ENCODE results near the gene RPL21.
"Not testable (repeated sequence)": the region's sequence is repeated elsewhere in the genome, so short reads cannot be mapped to it uniquely, and the experiment has no call there.

RPL21 gene

DNA sequence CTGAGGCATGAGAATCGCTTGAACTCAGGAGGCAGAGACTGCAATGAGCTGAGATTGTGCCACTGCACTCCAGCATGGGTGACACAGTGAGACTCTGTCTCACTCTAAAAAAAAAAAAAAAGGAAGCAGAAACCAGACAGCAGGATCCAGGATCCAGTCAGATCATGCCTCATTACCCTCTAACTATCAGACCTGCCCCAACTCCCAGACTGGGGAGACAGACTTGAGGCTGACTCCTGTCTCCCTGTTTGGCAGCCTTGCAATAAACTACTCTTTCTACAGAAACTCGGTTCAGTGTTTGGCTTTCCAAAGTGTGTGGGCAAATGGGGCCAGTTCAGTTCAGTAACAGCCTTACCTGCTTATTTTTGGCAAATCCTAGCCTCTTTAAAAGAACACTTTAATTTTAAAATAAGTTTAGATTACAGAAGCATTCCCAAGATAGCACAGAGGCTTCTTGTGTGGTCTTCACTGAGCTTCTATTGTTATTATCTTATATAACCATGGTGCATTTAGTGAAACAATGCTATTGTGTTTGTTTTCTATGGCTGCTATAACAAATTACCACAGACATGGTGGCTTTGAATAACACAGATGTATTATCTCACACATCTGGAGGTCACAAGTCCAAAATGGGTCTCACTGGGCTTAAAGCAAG lies 37.8 kb downstream of the RPL21 start:
- Mint-ChIP-seq H3K27ac (no peak overlapping the region), H3K9me3 (no peaks in the 10 kb centered on the region), H3K4me1 (ENCODE audit: low read depth) (peaks cover 11% of the 10 kb centered on the region), H3K4me3 (no peak overlapping the region), H3K27me3 (ENCODE audit: low read depth) (no peaks in the 10 kb centered on the region), H3K36me3 (ENCODE audit: low read depth) (no peaks in the 10 kb centered on the region)

DNA sequence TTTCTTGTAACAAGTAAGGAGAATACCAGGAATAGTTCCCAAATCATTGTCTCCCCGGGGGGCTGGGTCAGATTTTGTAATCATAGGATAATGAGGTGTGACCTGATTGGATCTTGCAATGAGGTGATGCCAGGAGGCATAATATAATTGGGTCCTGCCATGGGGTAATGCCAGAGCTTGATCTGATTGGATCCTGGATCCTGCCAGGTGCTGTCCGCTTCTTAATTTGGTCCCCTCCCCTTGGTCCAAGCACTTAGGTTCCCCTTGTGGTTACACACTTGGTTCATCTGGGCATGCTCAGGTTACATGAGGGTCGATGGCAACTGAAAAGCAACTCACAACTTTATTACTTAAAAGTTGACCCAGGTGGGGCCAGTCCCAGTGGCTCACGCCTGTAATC lies 39.4 kb downstream of the RPL21 start:
- Mint-ChIP-seq H3K27me3 (ENCODE audit: low read depth) (no peaks in the 10 kb centered on the region), H3K4me3 (no peak overlapping the region), H3K27ac (no peak overlapping the region), H3K4me1 (ENCODE audit: low read depth) (peaks cover 12% of the 10 kb centered on the region), H3K9me3 (no peaks in the 10 kb centered on the region), H3K36me3 (ENCODE audit: low read depth) (no peaks in the 10 kb centered on the region)

DNA sequence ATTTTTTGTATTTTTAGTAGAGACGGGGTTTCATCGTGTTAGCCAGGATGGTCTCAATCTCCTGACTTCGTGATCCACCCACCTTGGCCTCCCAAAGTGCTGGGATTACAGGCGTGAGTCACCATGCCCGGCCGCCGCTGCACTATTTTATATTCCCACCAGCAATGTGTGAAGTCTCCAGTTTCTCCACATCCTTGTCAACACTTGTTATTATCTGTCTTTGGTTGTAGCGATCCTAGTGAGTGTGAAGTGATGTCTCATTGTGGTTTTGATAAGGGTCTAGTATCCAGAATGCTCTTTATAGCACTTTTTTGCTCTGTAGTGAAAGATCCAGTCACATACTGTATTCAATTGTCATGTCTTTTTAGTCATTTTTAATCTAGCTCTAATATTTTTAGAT lies 40.6 kb downstream of the RPL21 start:
- H3K4me1 Mint-ChIP-seq (ENCODE audit: low read depth): peaks cover 12% of the 10 kb centered on the region
- not testable (repeated sequence) for H3K9me3 Mint-ChIP-seq; H3K27ac Mint-ChIP-seq; H3K36me3 Mint-ChIP-seq (ENCODE audit: low read depth); H3K4me3 Mint-ChIP-seq; H3K27me3 Mint-ChIP-seq (ENCODE audit: low read depth)

DNA sequence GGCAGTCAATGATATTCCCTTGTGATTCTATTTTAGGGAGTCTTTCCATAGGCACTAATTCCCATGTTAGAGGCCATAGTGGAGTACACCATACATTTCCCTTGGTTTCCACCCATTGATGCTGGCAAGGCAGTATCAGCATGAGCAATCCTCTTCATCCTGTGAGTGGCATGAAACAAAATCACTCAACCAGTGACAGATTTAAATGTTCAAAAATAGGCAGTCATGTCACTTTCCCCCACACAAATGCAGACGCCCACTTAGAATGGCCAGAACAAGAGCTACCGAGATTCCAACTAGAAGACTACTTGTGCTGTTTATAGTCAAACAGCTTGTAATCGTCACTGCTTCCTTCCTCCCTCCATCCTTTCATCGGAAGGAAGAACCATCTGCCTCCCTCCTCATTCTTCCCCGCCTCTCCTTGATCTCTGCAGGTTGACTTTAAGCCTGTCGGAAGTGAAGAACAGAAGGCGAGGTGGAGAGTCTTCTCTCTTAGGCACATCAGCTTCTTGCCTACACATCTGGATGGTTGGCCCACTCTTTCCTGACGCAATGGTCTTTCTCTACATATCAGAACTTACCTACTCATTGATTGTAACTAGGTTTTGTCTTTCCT lies 41.8 kb downstream of the RPL21 start:
- Mint-ChIP-seq H3K27me3 (ENCODE audit: low read depth) (peaks cover 3% of the 10 kb centered on the region), H3K4me1 (ENCODE audit: low read depth) (peaks cover 12% of the 10 kb centered on the region), H3K27ac (peak overlapping the region; percentile 7), H3K4me3 (no peak overlapping the region), H3K9me3 (no peaks in the 10 kb centered on the region), H3K36me3 (ENCODE audit: low read depth) (no peaks in the 10 kb centered on the region)

DNA sequence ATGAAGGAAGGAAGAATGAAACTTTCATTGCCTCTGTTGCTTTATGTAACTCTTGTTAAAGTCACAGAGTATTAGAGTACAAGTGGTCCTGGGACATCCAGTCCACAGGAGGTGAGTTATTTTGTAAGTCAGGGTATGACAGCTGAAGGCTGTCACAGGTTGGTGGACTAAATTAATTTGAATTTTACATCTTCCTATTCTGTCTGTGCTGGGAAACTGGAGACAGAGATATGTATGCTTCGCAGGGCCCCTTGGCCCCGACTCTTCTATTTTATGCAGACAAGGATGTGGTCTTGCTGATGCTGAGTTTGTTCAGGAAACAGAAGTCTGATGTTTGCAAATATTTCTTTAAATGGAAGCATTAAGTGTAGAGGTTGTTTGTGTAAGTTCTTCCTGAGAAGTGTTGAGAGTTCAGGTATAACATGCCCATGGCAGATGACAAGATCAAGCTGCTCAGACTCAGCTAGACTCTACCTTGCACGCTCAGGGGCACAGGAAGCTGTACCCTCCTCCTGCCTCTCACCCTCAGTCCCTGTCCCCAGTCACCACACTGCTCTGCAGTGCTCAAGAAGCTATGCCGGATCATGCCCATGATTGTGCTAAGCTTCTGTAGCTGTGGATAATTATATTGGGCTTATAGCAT lies 42.6 kb downstream of the RPL21 start:
- peaks cover 4% of the 10 kb centered on the region for H3K27me3 Mint-ChIP-seq (ENCODE audit: low read depth)
- H3K27ac Mint-ChIP-seq: peak overlapping the region; percentile 7
- no peaks in the 10 kb centered on the region for H3K9me3 Mint-ChIP-seq
- H3K36me3 Mint-ChIP-seq (ENCODE audit: low read depth): no peaks in the 10 kb centered on the region
- H3K4me3 Mint-ChIP-seq: no peak overlapping the region
- peaks cover 12% of the 10 kb centered on the region for H3K4me1 Mint-ChIP-seq (ENCODE audit: low read depth)

DNA sequence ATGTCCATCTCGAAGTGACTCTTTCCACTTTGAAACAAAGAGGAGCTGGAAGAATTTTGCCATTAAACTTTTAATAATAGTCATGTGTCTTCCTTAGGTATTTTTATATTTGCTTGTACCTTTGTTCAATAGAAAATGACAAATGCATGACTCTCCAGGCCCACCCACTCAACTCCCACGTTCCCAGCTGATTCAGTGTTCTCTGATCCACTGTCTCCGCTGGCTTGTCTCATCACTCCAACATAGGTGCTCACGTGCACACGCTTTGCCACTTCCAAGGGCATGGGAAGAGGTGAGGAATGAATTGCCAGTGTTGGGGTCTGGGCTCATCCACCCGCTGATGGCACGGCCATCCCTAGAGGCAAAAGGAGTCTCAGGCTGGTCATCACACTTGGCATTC lies 43.7 kb downstream of the RPL21 start:
- Mint-ChIP-seq H3K4me3 (no peak overlapping the region), H3K4me1 (ENCODE audit: low read depth) (peaks cover 12% of the 10 kb centered on the region), H3K9me3 (no peaks in the 10 kb centered on the region), H3K36me3 (ENCODE audit: low read depth) (no peaks in the 10 kb centered on the region), H3K27me3 (ENCODE audit: low read depth) (peaks cover 4% of the 10 kb centered on the region), H3K27ac (no peak overlapping the region)

DNA sequence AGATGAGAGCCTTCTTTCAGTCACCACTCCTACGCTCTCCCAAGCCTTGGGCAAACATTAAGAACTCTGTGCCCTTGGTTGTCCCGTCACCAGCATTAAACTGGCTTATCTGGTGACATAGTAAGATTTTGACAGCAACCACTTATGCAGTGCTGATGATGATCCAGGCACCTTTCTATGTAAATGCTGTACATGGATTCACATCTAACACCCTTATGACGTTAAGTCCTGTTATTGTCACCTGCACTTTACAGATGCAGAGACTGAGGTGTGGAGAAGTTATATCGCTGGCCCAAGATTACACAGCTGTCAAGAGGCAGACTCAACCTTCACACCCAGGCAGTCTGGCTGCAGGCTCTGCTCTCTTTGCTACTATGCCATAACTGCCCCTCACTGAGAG lies 44.3 kb downstream of the RPL21 start:
- Mint-ChIP-seq H3K4me1 (ENCODE audit: low read depth) (peaks cover 12% of the 10 kb centered on the region), H3K9me3 (no peaks in the 10 kb centered on the region), H3K27me3 (ENCODE audit: low read depth) (peaks cover 4% of the 10 kb centered on the region), H3K27ac (no peak overlapping the region), H3K36me3 (ENCODE audit: low read depth) (no peaks in the 10 kb centered on the region), H3K4me3 (no peak overlapping the region)

DNA sequence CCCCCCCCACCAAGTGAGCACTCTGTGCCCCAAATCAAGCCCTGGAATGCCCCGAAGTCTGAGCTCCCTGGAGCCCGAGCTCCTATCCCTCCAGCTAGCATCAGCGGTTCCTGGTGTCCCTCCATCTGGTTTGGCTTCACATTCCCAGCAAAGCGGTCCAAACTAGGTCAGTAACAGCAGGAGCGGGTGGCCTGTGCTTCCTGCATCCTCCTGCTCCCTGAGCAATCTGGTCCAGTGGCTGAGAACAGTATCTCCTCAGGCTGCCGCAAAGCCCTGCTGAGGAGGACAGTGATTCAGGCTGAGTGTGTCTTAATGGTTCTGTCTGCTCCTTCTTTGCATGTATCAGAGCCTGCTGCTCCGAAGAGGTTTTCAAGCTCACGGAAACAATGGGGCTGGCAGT lies 45.1 kb downstream of the RPL21 start:
- Mint-ChIP-seq H3K4me1 (ENCODE audit: low read depth) (peaks cover 12% of the 10 kb centered on the region), H3K27me3 (ENCODE audit: low read depth) (peaks cover 4% of the 10 kb centered on the region), H3K4me3 (no peak overlapping the region), H3K27ac (no peak overlapping the region), H3K9me3 (no peaks in the 10 kb centered on the region), H3K36me3 (ENCODE audit: low read depth) (no peaks in the 10 kb centered on the region)

DNA sequence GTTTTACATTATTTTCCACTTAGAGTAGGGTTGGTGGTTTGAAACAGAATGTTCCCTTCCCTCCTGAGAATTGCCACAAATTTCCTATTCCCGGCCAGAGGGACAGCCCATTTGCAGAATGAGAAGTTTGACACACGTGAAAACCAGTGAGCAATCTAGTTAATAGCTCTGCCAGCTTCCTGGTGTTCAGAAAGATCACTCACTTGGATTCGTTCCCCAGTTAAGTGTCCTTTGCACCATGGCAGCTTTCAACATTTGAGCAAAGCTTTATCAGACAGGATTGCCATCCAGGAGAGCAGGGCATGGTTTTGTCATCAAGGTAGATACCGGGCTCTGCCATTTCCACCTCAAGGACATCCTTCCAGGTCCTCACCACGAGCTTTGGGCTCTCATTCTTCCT lies 47.5 kb downstream of the RPL21 start:
- peaks cover 7% of the 10 kb centered on the region for H3K27me3 Mint-ChIP-seq (ENCODE audit: low read depth)
- H3K4me3 Mint-ChIP-seq: no peak overlapping the region
- peaks cover 10% of the 10 kb centered on the region for H3K4me1 Mint-ChIP-seq (ENCODE audit: low read depth)
- no peak overlapping the region for H3K27ac Mint-ChIP-seq
- no peaks in the 10 kb centered on the region for H3K36me3 Mint-ChIP-seq (ENCODE audit: low read depth)
- H3K9me3 Mint-ChIP-seq: peaks cover 9% of the 10 kb centered on the region

DNA sequence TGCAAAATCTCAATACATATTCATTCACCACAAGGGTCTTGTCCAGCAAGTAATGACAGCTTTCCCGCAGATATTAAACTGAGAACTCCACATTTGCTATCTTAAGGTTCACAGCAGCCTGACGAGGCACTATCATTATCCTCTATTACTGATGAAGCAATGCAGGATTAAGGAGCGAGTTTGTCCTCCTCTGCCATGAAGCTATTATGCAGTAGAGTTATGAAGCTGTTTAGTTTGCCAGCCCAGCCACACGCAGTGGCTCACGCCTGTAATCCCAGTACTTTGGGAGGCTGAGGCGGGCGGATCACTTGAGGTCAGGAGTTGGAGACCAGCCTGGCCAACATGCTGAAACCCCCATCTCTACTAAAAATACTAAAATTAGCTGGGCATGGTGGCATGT lies 49.0 kb downstream of the RPL21 start:
- H3K9me3 Mint-ChIP-seq; H3K4me1 Mint-ChIP-seq (ENCODE audit: low read depth); H3K36me3 Mint-ChIP-seq (ENCODE audit: low read depth); H3K27ac Mint-ChIP-seq; H3K27me3 Mint-ChIP-seq (ENCODE audit: low read depth); H3K4me3 Mint-ChIP-seq: not testable (repeated sequence)

DNA sequence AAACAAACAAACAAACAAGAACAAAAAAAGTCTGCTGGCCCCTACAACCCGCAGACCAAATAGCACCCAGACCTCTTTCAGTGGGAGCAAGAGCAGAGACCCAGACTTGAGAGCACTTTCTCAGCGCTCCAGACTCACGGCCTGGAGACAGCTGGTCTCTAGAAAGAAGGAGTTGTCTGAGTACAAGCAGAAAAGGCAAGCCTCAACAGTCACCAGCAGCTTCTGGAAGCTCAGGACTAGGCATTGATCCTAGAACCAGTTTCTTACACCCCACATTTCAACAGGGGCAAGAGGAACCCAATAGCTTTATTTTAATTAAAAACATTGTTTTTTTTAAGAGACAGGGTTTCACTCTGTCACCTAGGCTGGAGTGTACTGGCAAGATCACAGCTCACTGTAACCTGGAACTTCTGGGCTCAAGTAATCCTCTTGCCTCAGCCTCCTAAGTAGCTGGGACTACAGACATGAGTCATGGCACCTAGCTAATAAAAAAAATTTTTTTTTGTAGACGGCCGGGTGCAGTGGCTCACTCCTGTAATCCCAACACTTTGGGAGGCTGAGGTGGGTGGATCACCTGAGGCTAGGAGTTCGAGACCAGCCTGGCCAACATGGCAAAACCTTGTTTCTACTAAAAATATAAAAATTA lies 49.7 kb downstream of the RPL21 start:
- peaks cover 7% of the 10 kb centered on the region for H3K27me3 Mint-ChIP-seq (ENCODE audit: low read depth)
- H3K4me3 Mint-ChIP-seq: no peak overlapping the region
- no peak overlapping the region for H3K27ac Mint-ChIP-seq
- H3K36me3 Mint-ChIP-seq (ENCODE audit: low read depth): no peaks in the 10 kb centered on the region
- H3K9me3 Mint-ChIP-seq: peaks cover 9% of the 10 kb centered on the region
- H3K4me1 Mint-ChIP-seq (ENCODE audit: low read depth): peaks cover 8% of the 10 kb centered on the region

DNA sequence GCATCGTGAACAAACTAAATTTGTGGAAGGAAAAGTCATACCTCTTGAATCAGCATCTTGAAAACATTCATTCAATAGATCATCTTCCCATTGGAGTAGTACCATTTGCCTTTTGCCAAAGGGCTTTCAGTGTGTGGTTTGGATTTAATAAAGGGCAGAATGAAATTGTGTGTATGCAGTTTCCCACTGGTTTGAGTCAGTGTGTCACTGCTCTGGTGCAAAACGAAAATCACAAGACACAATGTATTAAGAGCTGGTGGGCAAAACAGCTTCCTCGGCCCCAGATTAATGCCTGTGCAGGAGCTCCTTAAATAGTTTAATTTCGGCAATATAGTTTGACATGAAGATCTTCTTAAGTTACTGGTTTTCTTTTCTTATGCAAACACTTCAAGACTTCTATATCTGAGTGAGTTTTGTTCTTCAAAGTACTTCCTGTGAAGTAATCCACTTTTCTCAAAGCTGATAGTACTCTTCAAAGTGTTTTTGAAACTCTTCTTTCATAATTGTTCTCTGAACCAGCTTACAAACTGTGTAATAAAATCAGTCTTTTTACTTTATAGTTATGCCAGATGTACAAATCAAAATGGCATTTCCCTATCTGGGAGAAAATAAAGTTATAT lies 51.4 kb downstream of the RPL21 start:
- H3K27ac Mint-ChIP-seq: no peak overlapping the region
- peaks cover 8% of the 10 kb centered on the region for H3K4me1 Mint-ChIP-seq (ENCODE audit: low read depth)
- H3K4me3 Mint-ChIP-seq: no peak overlapping the region
- no peaks in the 10 kb centered on the region for H3K36me3 Mint-ChIP-seq (ENCODE audit: low read depth)
- H3K27me3 Mint-ChIP-seq (ENCODE audit: low read depth): peaks cover 7% of the 10 kb centered on the region
- peaks cover 9% of the 10 kb centered on the region for H3K9me3 Mint-ChIP-seq

DNA sequence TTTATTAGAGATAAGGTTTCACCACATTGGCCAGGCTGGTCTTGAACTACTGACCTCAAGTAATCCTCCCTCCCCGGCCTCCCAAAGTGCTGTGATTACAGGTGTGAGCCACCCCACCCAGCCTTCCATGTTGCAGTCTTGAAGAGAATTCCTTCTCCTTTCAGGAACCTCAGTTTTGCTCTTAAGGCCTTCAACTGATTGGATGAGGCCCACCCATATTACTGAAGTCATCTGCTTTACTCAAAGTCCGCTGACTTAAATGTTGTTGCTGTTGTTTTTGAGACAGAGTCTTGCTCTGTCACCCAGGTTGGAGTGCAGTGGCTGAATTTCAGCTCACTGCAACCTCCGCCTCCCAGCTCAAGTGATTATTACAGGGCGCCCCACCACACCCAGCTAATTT lies 52.7 kb downstream of the RPL21 start:
- Mint-ChIP-seq H3K36me3 (ENCODE audit: low read depth) (no peaks in the 10 kb centered on the region), H3K9me3 (peaks cover 9% of the 10 kb centered on the region), H3K27me3 (ENCODE audit: low read depth) (peaks cover 3% of the 10 kb centered on the region), H3K27ac (no peak overlapping the region), H3K4me1 (ENCODE audit: low read depth) (peaks cover 8% of the 10 kb centered on the region), H3K4me3 (no peak overlapping the region)

DNA sequence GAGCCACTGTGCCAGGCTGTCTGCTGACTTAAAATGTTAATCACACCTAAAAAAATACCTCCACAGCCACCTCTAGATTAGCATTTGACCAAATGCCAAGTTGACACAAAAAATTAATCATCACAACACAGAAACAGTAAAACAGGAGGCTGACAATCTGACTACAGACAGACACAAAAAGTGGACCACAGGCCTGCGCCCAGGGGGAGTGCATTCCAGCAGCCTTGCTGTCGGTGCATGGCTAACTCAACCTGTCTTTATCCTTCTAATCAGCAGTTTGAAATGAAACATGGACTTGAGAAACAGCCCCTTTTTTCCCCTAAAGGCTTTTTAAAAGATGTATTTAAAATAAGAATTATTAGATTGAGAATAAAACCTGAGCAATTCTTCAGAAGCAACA lies 53.3 kb downstream of the RPL21 start:
- Mint-ChIP-seq H3K27ac (no peak overlapping the region), H3K4me3 (no peak overlapping the region), H3K36me3 (ENCODE audit: low read depth) (no peaks in the 10 kb centered on the region), H3K9me3 (peaks cover 9% of the 10 kb centered on the region), H3K4me1 (ENCODE audit: low read depth) (peaks cover 8% of the 10 kb centered on the region), H3K27me3 (ENCODE audit: low read depth) (peaks cover 3% of the 10 kb centered on the region)

Measured in T-helper 1 cell treated with Interleukin-12 subunit alpha and Interleukin-12 subunit beta and Interleukin-4 antibody, amounts not matched to agents 30 μg/mL and 1 μg/mL, for 36 hours (primary cell).